Left cardiac atrium (tissue), 4 donors: Measurements from ENCODE around the gene IL17REL. TPM values are rescaled to one million over a fixed set of nuclear protein-coding genes. Genes with fewer than 3 reads are reported as not detected.
A peak's percentile ranks its signal among the peaks of the same experiment; 100 is the strongest.

ENCODE experiments used
- ATAC-seq, 2 donors: fragments of 200-7000 bp; cut with Tn5 transposase; one replicate each; pipeline ENCODE4 v1.9.1; 2020; ENCODE audit warnings: mild to moderate bottlenecking in 2 of 2, moderate library complexity in 2 of 2
- DNase-seq: peaks from one replicate; pipeline ENCODE4 v3.0.0-alpha.2; 2020
- intact Hi-C, 2 donors: fragments of 100-400 bp; cut with DNase I; formaldehyde crosslinking; loops; one replicate each; pipeline versions ENCODE4 v1.14.1 to v1.15.1; 2022 to 2023
- total RNA-seq, 2 donors: library from RNA; stranded (reverse); fragmentation: NEBNext Ultra II Directional; extraction: Animal tissue kit (Norgen Biotek cat#: 25700); gene quantifications; one replicate each; pipeline ENCODE4 v1.2.1, GENCODE V29; 2021
- donor health status: DM: no; HTN: yes; CAD: no.
- donor health status: DM: no; HTN: yes; CAD: no; lungs with severe emphysema.
- donor health status: DM: yes; HTN: yes; CAD: no.
- donor health status: Dilated cardiomyopathy.

IL17REL gene
- total RNA-seq, 2 donors from 2014 or later = not detected

- ATAC-seq (peak; percentile 92 to 95), DNase-seq (peak; percentile 82)
- intact Hi-C loops = loop anchor here (1.0 to 5.0 kb wide), 3 partner anchors 101 to 263 kb away; no protein-coding TSS in a partner anchor
Measured at GRCh38 chr22:50030297-50031188, 18.0 kb upstream of the IL17REL start.

DNA sequence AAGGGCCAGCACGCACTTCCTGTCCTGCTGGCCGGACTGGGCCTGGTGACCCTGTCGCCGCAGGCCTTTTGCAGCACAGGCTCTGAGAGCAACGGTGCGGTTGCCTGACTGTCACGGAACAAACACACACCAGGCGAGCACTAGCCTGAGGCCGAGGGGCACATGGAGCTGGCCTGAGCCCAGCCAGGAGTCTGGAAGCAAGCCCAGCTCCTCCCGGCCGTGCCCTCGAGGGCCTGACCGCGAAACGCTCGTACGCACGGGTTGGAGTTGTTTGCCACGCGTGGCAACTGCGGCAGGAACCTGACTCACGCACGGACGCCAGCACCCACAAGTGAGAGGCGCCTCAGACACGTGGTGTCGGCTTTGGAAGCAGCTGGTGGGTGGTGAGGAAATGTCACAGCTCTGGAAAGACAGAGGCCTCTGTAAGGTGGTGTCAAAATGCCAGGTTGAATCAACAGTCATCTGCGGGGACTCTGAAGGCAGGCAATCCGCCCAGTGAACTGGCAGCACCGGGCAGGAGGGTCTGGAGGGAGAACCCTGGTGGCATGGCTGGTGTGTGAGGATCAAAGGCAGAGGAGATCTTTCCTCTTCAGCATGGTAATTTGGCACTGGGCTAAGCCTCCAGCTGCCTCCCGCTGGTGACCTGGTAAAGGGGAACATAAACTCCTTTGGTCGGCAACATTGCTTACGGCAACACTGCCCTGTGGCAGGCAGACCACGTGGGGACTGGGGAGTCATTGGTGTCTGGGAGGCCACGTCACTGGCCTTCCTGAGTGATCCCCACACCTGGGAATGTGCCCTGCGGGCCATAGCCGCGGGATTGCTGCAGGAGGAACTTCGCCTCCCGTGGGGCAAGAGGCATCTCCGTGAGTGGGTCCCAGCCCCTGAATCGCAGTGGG, 15.3 kb upstream of the IL17REL start:
- intact Hi-C loops = no loop called here
- ATAC-seq = no peak
- DNase-seq = no peak

DNA sequence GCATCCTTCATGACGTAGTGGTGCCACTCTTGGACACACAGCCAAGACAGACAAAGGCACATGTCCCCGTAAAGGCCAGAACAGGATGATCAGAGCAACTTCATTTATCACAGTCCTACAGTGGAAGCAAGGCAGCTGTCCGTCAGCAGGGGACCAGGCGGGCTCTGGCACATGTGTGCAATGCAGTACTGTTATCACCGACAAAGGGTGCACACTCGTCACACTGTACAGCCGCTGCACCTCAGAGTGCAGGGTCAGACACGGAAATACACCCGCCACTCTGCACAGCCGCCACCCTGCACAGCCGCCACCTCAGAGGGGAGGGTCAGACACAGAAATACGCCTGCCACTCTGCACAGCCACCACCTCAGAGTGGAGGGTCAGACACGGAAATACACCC, 13.4 kb upstream of the IL17REL start:
- ATAC-seq (no peak), DNase-seq (no peak)
- intact Hi-C loops = no loop called here

DNA sequence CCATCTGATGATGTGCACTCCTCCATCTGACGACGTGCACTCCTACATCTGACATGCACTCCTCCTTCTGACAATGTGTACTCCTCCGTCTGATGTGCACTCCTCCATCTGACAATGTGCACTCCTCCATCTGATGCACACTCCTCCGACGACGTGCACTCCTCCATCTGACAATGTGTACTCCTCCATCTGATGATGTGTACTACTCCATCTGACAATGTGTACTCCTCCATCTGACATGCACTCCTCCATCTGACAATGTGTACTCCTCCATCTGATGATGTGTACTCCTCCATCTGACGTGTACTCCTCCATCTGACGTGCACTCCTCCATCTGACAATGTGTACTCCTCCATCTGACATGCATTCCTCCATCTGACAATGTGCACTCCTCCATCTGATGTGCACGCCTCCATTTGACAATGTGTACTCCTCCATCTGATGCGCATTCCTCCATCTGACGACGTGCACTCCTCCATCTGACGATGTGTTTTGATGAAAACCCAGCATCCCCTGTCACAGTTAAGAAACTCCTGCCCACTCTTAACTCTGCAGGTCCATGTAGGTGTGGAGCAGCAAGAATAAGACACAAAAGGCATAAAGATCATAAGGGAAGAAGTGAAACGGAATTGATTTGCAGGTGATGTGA, 9.7 kb upstream of the IL17REL start:
- ATAC-seq = no peak
- intact Hi-C loops = no loop called here
- DNase-seq = no peak

GRCh38 chr22:50020606-50021005, 8.0 kb upstream of the IL17REL start:
- intact Hi-C loops = no loop called here
- ATAC-seq (no peak), DNase-seq (no peak)

DNA sequence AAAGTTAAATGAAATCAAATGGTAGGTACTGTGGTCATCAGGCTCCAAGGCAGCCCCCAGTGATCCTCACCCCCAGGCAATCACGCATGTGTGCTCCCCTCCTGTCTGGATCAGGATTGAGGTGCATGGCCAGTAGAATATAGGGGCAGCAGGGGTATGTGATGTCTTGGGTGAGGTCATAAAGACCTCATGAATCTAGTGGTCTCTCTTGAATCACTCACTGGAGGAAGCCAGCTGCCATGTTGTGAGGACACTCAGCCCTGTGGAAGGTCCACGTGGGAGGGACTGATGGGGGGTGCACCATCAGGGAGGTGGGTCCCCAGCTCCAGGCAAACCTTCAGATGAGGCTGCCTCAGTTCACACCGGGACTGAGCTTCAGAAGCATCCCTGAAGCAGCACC, 6.8 kb upstream of the IL17REL start:
- no peak for ATAC-seq
- DNase-seq = no peak
- intact Hi-C loops = no loop called here

DNA sequence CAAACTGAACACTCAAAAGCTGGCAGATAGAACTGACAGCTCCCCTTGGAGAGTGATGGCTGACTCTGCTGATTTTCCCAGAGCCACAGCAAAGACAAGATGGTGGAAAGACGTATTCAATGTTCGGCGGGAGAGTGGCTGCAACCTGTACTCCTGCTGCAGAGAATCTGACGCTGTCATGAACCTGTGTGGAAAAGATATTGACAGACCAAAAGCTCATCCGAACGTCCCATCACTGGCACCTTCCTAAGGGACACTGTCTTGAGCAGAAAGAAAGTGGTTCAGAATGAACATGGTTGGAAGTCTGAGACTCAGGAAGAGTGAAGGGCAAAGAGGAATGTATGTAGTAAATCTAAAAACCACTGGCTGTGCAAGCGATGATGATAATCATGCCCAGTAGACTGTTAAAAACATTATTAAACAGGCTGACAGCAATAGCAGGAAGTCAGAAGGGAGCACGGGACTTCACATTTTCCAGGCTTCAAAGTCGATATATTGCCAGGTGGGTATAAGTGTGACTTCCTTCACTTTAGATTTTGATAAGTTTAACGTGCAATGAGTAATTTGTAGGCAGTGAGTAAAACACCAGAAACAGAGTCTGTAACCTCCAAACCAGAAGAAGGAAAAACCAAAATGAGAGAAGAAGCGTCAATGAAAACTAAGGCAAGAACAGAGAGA, 6.2 kb upstream of the IL17REL start:
- intact Hi-C loops = no loop called here
- no peak for ATAC-seq

DNA sequence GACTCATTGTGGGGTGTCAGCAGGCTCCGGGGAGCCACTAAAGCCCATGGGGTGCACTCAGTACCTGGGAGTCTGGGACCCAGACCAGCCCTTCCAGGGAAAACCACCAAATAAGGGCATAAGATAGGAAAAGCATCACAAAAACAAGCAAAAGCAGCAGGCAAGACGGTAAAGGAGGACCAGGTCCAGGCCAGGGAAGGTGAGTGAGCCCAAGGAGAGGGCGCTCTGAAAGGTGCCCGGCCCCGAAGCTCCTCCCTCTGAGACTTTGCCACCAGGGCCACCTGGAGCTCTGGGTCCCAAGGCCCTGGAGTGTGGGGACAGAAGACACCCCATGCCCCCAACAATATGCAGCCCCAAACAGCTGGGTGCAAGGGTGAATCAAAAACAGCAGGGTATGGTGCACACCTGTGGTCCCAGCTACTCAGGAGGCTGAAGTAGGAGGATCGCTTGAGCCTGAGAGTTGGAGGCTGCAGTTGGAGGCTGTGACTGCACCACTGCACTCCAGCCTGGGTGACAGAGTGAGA, 5.2 kb upstream of the IL17REL start:
- intact Hi-C loops = no loop called here
- DNase-seq = no peak
- ATAC-seq = no peak

More for the DNA sequence above, 6.2 kb upstream of the IL17REL start:
- no peak for DNase-seq

DNA sequence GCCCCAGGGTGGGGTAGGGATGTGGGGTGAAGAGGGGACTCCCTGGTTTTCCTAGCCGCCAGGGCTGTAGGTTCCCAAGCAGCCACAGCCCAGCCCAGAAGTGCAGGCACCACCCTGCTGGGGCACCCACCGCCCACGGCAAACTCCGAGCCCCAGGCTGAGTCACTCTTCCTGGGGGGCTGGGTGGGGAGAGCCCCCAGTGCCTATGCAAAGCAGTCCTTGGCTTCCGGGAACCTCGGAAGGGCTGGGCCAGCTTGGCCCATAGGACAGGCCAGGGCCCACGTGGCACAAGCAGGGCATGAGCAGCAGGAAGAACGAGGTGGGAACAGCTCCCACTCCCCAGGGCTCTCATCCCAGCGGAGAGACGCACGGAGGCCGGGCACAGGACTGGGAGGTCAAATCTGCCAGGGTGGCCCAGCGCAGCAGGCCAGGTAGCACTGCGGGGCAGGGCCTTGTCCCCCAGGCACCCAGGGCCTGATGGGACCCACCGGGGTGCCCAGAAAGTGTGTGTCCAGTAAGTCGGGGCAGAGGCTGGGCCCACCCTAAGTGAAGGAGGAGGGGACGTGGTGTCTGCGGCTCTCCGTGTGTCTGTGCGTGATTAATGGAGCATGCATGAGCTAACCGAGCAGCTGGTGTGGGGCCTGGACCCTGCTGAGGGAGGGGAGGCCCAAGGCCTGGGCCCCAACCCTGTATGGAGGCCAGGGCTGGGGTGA, 4.6 kb upstream of the IL17REL start:
- no peak for ATAC-seq
- DNase-seq = no peak

DNA sequence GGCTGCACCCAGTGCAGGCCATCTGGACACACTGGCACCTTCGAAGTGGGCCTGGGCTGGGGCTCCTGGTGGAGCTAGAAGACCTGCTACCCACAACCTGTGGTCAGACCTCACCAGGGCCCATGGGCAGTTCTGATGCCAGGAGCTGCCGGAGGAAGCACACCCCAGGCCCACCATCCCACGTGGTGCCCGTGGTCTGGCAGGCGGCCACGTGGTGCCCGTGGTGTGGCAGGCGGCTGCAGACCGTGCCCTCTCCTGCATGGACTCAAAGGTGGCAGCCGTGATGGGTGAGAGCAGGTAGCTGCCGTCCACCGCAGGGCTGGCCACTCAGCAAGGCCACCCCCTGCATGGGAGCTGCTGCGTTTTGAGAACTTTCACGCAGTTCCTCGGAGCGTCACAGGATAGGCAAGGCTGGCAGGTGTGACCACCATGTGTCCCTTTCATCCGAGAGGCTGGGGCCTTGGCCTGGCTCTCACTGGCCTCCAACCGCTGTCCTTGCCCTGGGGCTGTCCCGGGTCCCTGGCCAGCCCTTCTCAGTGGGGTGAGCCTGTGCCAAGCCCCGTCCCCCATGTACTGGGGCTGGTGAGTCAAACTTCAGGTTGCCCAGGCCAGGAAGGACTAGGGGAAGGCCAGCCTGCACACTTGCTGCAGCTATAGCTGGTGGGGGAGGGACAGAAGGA, 3.9 kb upstream of the IL17REL start:
- no peak for ATAC-seq
- DNase-seq = no peak
- intact Hi-C loops = no loop called here

More for the DNA sequence above, 4.6 kb upstream of the IL17REL start:
- intact Hi-C loops = no loop called here

GRCh38 chr22:50015451-50016307, 3.1 kb upstream of the IL17REL start:
- ATAC-seq (no peak), DNase-seq (peak; percentile 18)
- intact Hi-C loops = no loop called here

GRCh38 chr22:50014655-50015401, 2.3 kb upstream of the IL17REL start:
- DNase-seq = no peak
- intact Hi-C loops = no loop called here
- ATAC-seq = no peak

DNA sequence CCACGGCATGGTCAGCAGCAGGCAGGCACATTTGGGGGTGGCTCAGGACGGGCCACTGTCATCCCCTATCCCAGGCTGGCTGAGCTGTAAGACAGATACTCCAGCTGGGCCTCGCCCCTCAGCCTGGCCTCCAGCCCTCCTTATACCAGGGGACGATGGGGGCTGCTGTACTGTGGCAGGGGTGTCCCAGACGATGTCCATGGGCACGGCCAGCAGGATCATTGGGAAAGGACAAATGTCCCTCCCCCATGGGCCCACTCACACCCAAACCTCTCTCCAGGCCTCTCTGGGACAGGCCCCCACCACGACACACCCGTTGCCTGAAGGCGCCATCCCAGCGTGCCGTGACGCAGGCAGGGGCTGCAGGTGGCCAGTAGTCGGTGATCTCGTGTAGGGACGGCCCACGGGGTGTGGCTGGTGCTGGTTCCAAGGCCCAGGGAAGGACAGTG, 1.5 kb upstream of the IL17REL start:
- no peak for ATAC-seq
- no peak for DNase-seq
- intact Hi-C loops = no loop called here

- ATAC-seq = no peak
- DNase-seq = no peak
- intact Hi-C loops = no loop called here
Measured at GRCh38 chr22:50011447-50012210, 936 bp downstream of the IL17REL start.
